Stimulated activated CD8-positive, alpha-beta memory T cell treated with anti-CD3 and anti-CD28 coated beads, Interleukin-12 subunit alpha, Interleukin-12 subunit beta, amount 100 ng/mL, for 4 hours (primary cell): ENCODE data around the gene KIAA1671.
"Not testable (repeated sequence)": the region's sequence is repeated elsewhere in the genome, so short reads cannot be mapped to it uniquely, and the experiment has no call there.

Experiments
- DNase-seq: peaks from one replicate; pipeline ENCODE4 v3.0.0-alpha.2; 2020; ENCODE audit warnings: low read depth

KIAA1671 gene

GRCh38 chr22:24951942-24952836, at the start of gene KIAA1671:
Gene KIAA1671, plus strand, starts transcription at chr22:24952716. Its CDS starts 75,284 bp downstream, at chr22:25028000.
- DNase-seq = peak; percentile 77

DNA sequence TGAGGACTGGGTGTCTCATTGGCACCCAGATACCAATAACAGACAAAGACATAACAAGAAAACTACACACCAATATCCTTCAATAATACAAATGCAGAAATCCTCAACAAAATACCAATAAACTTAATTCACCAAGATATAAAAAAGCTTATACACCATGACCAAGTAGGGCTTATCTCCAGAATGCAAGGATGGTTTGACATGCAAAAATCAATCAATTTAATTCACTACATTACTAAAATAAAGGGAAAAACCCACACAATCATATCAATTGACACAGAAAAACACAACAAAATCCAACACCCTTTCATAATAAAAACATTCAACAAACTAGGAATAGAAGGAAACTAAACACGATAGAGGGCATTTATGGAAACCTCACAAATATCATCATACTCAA, 46.6 kb upstream of the KIAA1671 start:
- DNase-seq = no peak

DNA sequence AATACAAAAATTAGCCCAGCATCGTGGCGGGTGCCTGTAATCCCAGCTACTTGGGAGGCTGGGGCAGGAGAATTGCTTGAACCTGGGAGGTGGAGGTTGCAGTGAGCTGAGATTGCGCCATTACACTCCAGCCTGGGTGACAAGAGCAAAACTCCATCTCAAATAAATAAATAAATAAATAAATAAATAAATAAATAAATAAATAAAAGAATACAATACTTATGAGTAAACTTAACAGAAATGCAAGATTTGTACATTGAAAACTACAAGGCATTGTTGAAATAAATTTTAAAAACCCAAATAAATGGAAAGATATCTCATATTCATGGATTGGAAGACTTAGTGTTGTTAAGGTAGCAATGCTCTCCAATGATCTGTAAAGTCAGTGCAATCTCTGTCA, 45.4 kb upstream of the KIAA1671 start:
- DNase-seq = not testable (repeated sequence)

DNA sequence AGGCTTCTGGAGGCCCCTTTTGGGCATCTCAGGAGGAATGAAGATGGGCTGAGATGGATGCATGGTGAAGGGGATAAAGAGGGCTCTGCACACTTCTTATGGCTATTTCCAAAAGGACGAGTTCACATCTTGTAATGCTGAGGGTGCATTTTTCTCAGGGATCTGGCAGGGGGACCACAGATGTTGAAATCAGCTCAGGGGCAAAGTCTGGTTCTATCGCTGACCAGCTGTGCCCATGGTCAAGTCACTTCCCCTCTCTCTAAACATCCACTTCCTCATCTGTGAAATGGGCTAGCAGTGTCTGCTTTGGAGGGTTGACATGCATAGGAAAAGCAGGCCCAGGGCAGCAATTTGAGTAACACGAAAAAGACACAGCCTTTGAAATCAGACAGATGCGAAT, 32.5 kb upstream of the KIAA1671 start:
- DNase-seq = no peak

- DNase-seq = no peak
Measured at GRCh38 chr22:24925586-24926427, 26.7 kb upstream of the KIAA1671 start.

DNA sequence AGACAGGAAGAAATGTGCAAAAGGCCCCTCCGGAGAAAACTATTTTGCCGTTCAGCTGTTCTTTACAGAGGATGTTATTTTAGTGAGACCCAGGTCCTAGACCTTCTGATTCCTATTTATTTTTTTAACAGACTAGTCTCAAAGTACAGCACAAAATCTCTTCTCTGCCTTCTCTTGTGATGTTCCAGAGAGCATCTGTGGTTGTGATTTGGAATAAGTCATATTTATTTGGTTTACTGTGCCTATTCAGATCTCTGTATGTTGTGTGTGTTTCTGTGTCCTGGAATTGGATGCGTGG, 26.1 kb upstream of the KIAA1671 start:
- no peak for DNase-seq

- DNase-seq = no peak
Measured at GRCh38 chr22:24926849-24927579, 25.5 kb upstream of the KIAA1671 start.

GRCh38 chr22:24928322-24928721, 24.2 kb upstream of the KIAA1671 start:
- no peak for DNase-seq

DNA sequence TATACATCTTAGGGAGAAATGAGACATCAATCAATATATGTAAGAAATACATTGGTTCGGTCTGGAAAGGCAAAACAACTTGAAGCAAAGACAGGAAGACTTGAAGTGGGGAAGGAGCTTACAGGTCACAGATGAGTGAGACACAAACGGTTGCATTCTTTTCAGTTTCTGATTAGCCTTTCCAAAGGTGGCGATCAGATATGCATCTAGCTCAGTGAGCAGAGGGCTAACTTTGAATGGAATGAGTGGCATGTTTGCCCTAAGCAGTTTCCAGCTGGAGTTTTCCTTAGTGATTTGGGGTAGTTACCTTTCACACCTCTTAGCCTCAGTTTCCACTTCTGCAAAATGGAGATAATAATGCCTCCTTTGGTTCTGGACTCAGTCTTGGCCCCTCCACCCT, 21.8 kb upstream of the KIAA1671 start:
- DNase-seq = no peak

- no peak for DNase-seq
Measured at GRCh38 chr22:24935771-24936483, 16.6 kb upstream of the KIAA1671 start.

DNA sequence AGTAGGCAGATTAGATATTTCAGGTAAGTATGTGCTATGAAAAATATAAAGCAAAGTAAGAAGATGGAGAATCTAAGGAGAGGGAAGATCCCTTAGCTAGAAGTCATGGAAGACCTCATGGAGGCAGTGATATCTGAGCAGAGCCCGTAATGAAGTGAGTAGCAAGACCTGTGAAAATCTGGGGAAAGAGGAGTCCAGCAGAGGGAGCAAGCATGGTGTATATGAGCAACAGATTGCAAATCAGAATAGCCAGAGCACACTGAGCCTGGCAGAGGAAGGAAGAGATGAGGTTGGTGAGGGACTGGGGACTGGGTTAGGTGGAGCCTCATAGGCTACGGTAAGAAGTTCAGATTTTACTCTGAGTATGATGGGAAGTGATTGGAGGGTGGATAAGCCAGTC, 15.4 kb upstream of the KIAA1671 start:
- no peak for DNase-seq

DNA sequence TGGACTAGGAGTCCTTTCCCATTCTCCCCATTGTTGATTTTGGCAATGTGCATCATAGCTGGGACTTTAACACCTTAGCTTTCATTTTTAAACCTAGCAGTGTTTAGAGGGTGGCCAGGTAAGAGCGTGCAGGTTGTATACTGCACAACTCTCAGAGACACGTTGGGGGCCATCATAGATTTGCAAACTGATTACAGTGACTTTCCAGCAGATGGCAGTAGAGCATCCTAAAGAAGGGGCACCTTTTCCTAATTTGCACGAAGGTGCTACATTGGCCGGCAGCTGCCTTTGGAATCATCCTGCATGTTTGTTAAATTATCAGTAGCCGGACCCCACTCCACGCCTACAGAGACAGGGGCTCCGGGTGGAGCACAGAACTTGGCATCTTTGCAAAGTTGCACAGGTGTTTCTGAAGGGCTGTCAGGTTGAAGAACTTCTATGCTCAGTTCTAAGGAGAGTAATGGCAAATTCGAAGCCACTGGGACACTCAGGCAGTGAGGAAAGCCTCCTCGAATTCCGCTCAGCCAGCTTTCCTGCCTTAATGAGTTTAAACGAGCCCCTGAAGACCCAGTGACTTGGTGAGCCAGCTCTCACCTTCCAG, 13.7 kb upstream of the KIAA1671 start:
- no peak for DNase-seq

DNA sequence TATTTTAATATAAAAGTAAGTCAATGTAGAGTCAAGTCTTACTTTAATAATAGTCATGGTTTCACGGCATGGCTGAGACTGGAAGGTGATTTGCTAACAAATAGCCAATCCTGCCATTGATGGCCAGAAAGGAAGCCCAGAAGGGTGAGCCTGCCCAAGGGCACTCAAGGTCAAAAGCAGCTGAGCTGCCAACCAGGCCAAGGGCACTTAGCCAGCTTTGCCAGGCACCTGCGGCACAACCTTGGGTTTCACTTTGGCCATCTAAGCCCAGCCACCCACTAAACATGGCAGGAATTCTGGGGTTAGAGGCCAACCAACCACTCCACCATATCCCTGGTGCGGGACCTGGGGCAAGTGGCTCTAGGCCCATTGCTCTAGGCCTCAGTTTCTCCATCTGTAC, 10.2 kb upstream of the KIAA1671 start:
- DNase-seq = no peak

DNA sequence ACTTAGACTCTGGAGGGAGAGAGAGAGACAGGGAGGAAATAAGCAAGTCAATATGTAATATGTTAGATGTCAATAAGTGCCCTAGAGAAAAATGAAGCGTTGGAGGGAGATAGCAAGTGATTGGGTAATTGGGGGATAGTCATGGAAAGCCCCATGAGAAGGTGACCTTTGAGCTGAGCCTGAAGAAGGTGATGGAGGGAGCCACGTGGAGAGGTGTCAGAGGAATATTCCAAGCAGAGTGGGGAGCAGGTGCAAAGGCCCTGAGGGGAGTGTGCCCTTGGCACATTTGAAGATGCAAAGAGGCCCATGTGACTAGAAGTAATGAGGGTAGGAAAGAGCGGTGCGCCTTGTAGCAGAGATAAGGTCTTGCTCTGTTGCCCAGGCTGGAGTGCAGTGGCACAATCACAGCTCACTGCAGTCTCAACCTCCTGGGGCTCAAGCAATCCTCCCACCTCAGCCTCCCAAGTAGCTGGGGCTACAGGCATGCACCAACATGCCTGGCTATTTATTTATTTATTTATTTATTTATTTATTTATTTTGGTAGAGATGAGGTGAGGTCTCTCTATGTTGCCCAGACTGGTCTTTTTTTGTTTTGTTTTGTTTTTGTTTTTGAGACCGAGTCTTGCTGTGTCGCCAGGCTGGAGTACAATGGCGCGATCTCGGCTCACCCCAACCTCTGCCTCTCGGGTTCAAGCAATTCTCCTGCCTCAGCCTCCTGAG, 8.1 kb upstream of the KIAA1671 start:
- DNase-seq = no peak

- no peak for DNase-seq
Measured at GRCh38 chr22:24945430-24945829, 7.1 kb upstream of the KIAA1671 start.

- DNase-seq = no peak
Measured at GRCh38 chr22:24947383-24947782, 5.1 kb upstream of the KIAA1671 start.

DNA sequence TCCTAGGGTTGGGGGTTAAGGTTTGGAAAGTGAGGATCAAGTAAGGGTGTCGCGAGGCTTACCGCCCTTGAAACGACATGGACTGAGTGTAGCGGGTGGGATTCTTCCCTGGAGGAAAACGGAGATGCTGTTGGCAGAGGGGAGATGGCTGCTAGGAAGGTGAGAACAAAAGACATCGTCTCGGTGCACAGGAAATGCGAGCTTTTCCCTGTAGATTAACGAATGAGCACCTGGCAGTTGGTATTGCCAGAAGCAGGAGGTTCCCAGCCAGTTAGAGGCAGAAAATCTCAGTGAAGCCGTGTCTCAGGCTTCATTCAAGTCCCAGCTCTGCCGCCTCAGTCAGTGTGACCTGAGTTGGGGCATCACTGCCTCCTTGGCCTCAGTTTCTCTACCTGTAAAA, 4.6 kb upstream of the KIAA1671 start:
- no peak for DNase-seq

DNA sequence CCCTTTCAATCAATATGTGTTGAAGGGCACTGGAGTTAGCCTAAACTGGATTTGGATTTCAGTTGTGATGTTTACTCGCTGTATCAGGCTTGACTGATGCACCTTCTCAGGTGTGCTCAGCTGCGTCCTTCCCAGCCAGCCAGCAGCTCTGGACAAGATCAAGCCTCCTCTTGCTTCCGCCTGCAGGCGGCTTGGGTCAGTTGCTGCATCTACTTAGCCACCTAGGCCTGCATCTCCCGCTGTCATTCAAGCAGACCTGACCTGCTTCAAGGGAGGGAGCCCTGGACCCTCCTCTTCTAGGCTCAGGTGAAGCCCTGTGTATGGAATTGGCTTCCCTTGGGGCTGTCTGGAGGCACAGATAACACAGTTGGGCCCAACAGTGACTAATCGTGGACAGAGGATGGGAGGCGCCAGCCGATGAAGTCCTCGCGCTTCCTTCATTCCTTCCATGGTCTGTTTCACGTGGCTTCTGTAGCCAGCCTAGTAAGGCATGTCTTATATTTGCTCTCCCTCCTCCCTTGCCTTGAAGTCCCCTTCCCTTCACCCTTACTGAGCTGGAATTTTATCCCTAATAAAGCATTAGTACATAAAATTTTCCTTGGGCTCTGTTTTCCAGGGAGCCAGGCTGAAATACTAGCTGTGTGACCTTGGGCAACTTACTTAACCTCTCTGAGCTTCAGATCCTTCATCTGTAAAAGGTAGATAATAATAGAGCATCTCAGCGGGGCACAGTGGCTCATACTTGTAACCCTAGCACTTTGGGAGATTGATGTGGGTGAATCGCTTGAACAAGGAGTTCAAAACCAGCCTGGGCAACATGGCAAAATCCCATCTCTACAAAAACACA, 3.9 kb upstream of the KIAA1671 start:
- no peak for DNase-seq

- no peak for DNase-seq
Measured at GRCh38 chr22:24950272-24950902, 2.1 kb upstream of the KIAA1671 start.
